Natural killer cell (primary cell): ENCODE data around the gene BOD1. TPM values are rescaled to one million over a fixed set of nuclear protein-coding genes. Genes with fewer than 3 reads are reported as not detected.

Experiments used
- ATAC-seq, 3 donors: fragments of 150-1000 bp in 2 of 3; fragments of 200-7000 bp in 1 of 3; cut with Tn5 transposase; 1 replicate in 1 of 3; 2 replicates in 2 of 3; pipeline ENCODE4 v1.10.0; 2021; ENCODE audit warnings: mild to moderate bottlenecking in 2 of 3, moderate library complexity in 2 of 3
- DNase-seq, 2 donors: peaks; one replicate each; pipeline versions ENCODE4 v3.0.0 to v3.0.0-alpha.2; 2013 to 2021; ENCODE audit warnings: mixed read lengths in 1 of 2
- H3K27ac ChIP-seq: one replicate; pipeline ENCODE4 v1.5.1; 2013; ENCODE audit warnings: mild to moderate bottlenecking, low read length
- H3K27me3 ChIP-seq: one replicate; pipeline ENCODE4 v1.6.1; 2013; ENCODE audit warnings: low read length; ENCODE audit not compliant: control insufficient read depth, insufficient read depth
- H3K36me3 ChIP-seq: one replicate; pipeline ENCODE4 v1.6.1; 2013; ENCODE audit warnings: low read length; ENCODE audit not compliant: control insufficient read depth, insufficient read depth
- H3K4me1 ChIP-seq: one replicate; pipeline ENCODE4 v1.6.1; 2013; ENCODE audit warnings: low read length; ENCODE audit not compliant: control insufficient read depth, insufficient read depth
- H3K4me3 ChIP-seq: one replicate; pipeline ENCODE4 v1.5.1; 2013; ENCODE audit warnings: low read length
- H3K9me3 ChIP-seq: one replicate; pipeline ENCODE4 v1.6.1; 2013; ENCODE audit warnings: low read length; ENCODE audit not compliant: control insufficient read depth, insufficient read depth
- H3K27ac Mint-ChIP-seq, 2 donors: one replicate each; pipeline ENCODE4 v1.8.0; 2022; ENCODE audit warnings: mild to moderate bottlenecking in 2 of 2, mixed read lengths in 2 of 2, moderate library complexity in 1 of 2
- H3K27me3 Mint-ChIP-seq, 2 donors: one replicate each; pipeline ENCODE4 v1.8.0; 2022; ENCODE audit warnings: low read depth in 2 of 2, mixed read lengths in 2 of 2
- H3K36me3 Mint-ChIP-seq: one replicate; pipeline ENCODE4 v1.8.0; 2022; ENCODE audit warnings: mixed read lengths
- H3K4me1 Mint-ChIP-seq, 2 donors: one replicate each; pipeline ENCODE4 v1.8.0; 2022; ENCODE audit warnings: mixed read lengths in 2 of 2
- H3K4me3 Mint-ChIP-seq: one replicate; pipeline ENCODE4 v1.8.0; 2022; ENCODE audit warnings: mild to moderate bottlenecking, moderate library complexity, mixed read lengths
- H3K9me3 Mint-ChIP-seq, 2 donors: one replicate each; pipeline ENCODE4 v1.8.0; 2022; ENCODE audit warnings: mixed read lengths in 2 of 2
- WGBS: methylation state at CpG from one replicate; pipeline ENCODE4 v1.1.7; 2013; ENCODE audit warnings: missing lambda C conversion rate; ENCODE audit not compliant: insufficient coverage; 5-methylcytosine and 5-hydroxymethylcytosine counted together
- intact Hi-C: fragments of 100-400 bp; cut with micrococcal nuclease; formaldehyde crosslinking; loops from one replicate; pipeline ENCODE4 v1.14.2; 2022
- total RNA-seq, 4 donors: library from RNA; stranded (reverse); fragments of 120-200 nt in 1 of 4; gene quantifications; one replicate each; pipeline versions ENCODE4 v1.2.3 to v1.2.4, GENCODE V29; 2013 to 2022
- TF ChIP-seq, protein P1 (sequence below): fragments of 200-600 bp; IDR thresholded peaks from one replicate; pipeline ENCODE4 v1.8.0; 2022; ENCODE audit warnings: antibody characterized with exemption

Gene BOD1
- total RNA-seq, 3 donors from 2014 or later (not counting 1 experiment from before 2014, with no cell fraction given) = 11.0 to 19.9 (median 16.6) TPM

DNA sequence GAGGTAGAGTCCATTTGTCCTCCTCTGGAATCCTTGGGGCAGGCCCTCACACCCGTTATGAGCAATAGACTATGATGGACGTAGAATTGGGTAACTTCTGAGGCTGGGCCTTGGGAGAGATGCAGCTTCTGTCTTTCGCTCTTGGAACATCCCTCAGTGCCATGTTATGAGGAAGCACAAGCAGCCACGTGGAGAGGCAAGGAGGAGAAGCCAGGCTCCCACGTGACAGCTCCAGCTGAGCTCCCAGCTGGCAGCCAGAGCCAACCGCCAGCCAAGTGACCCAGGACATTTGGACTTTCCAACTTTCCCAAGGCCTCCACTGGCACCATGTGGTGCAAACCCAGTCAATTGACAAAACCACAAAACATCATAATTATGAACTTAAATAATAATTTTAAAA, 43.0 kb upstream of the BOD1 start:
- H3K4me1 Mint-ChIP-seq = no peaks in the 10 kb centered on the region
- Histone ChIP-seq H3K4me1 (no peaks in the 10 kb centered on the region), H3K27me3 (no peaks in the 10 kb centered on the region), H3K4me3 (no peak overlapping the region), H3K9me3 (peaks cover 2% of the 10 kb centered on the region), H3K27ac (no peak overlapping the region), H3K36me3 (no peaks in the 10 kb centered on the region)
- 88% methylated on average over 6 of the region's 6 CpGs for WGBS
- TF ChIP-seq, protein P1, sequence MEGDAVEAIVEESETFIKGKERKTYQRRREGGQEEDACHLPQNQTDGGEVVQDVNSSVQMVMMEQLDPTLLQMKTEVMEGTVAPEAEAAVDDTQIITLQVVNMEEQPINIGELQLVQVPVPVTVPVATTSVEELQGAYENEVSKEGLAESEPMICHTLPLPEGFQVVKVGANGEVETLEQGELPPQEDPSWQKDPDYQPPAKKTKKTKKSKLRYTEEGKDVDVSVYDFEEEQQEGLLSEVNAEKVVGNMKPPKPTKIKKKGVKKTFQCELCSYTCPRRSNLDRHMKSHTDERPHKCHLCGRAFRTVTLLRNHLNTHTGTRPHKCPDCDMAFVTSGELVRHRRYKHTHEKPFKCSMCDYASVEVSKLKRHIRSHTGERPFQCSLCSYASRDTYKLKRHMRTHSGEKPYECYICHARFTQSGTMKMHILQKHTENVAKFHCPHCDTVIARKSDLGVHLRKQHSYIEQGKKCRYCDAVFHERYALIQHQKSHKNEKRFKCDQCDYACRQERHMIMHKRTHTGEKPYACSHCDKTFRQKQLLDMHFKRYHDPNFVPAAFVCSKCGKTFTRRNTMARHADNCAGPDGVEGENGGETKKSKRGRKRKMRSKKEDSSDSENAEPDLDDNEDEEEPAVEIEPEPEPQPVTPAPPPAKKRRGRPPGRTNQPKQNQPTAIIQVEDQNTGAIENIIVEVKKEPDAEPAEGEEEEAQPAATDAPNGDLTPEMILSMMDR = no peak
- intact Hi-C loops = no loop called here
- H3K9me3 Mint-ChIP-seq = no peaks in the 10 kb centered on the region
- ATAC-seq = no peak
- no peak overlapping the region for H3K4me3 Mint-ChIP-seq
- no peak overlapping the region for H3K27ac Mint-ChIP-seq
- no peaks in the 10 kb centered on the region for H3K27me3 Mint-ChIP-seq
- no peak for DNase-seq
- H3K36me3 Mint-ChIP-seq = no peaks in the 10 kb centered on the region

- H3K4me3 Mint-ChIP-seq = no peak overlapping the region
- no peaks in the 10 kb centered on the region for H3K4me1 ChIP-seq
- H3K27ac ChIP-seq = no peak overlapping the region
- H3K36me3 Mint-ChIP-seq = no peaks in the 10 kb centered on the region
- no peaks in the 10 kb centered on the region for H3K36me3 ChIP-seq
- H3K9me3 Mint-ChIP-seq = no peaks in the 10 kb centered on the region
- intact Hi-C loops = no loop called here
- H3K27ac Mint-ChIP-seq = no peak overlapping the region
- no peaks in the 10 kb centered on the region for H3K27me3 Mint-ChIP-seq
- WGBS = 94% methylated on average over 13 of the region's 14 CpGs
- no peaks in the 10 kb centered on the region for H3K27me3 ChIP-seq
- no peak for DNase-seq
- TF ChIP-seq, protein P1 = no peak
- H3K4me3 ChIP-seq = no peak overlapping the region
- no peak for ATAC-seq
- H3K4me1 Mint-ChIP-seq = no peaks in the 10 kb centered on the region
- peaks cover 2% of the 10 kb centered on the region for H3K9me3 ChIP-seq
Measured at GRCh38 chr5:173657741-173658356, 41.4 kb upstream of the BOD1 start.

- H3K27me3 ChIP-seq = no peaks in the 10 kb centered on the region
- DNase-seq (no peak), ATAC-seq (no peak)
- TF ChIP-seq, protein P1 = no peak
- H3K27ac Mint-ChIP-seq = no peak overlapping the region
- peaks cover 5 to 13% of the 10 kb centered on the region in 2 donors for H3K27me3 Mint-ChIP-seq
- WGBS = 87% methylated on average over 3 of the region's 3 CpGs
- H3K27ac ChIP-seq = no peak overlapping the region
- H3K36me3 ChIP-seq = no peaks in the 10 kb centered on the region
- H3K4me3 ChIP-seq = no peak overlapping the region
- no peaks in the 10 kb centered on the region for H3K36me3 Mint-ChIP-seq
- H3K4me3 Mint-ChIP-seq = no peak overlapping the region
- peaks cover 2% of the 10 kb centered on the region for H3K9me3 ChIP-seq
- no peaks in the 10 kb centered on the region for H3K4me1 Mint-ChIP-seq
- H3K4me1 ChIP-seq = no peaks in the 10 kb centered on the region
- intact Hi-C loops = no loop called here
- H3K9me3 Mint-ChIP-seq = no peaks in the 10 kb centered on the region
Measured at GRCh38 chr5:173655196-173655797, 38.8 kb upstream of the BOD1 start.
